Ectodermal cell (in vitro differentiated cells): ENCODE results near the gene GBX1.

Source experiments
- H3K27ac ChIP-seq: 2 replicates; pipeline ENCODE4 v1.7.0; 2013; ENCODE audit warnings: mild to moderate bottlenecking, low read depth, low read length; ENCODE audit not compliant: insufficient read depth, poor library complexity, severe bottlenecking
- H3K27me3 ChIP-seq: 2 replicates; pipeline ENCODE4 v1.7.0; 2013; ENCODE audit warnings: mild to moderate bottlenecking, low read length; ENCODE audit not compliant: insufficient read depth, control insufficient read depth, poor library complexity, severe bottlenecking
- H3K36me3 ChIP-seq: one replicate; pipeline ENCODE4 v1.7.0; 2013; ENCODE audit warnings: low read length; ENCODE audit not compliant: control insufficient read depth, insufficient read depth
- H3K4me1 ChIP-seq: one replicate; pipeline ENCODE4 v1.7.0; 2013; ENCODE audit warnings: low read length; ENCODE audit not compliant: control insufficient read depth, insufficient read depth
- H3K4me3 ChIP-seq: 2 replicates; pipeline ENCODE4 v1.7.0; 2013; ENCODE audit warnings: low read depth, low read length, control low read depth; ENCODE audit not compliant: insufficient read depth
- H3K9me3 ChIP-seq: 2 replicates; pipeline ENCODE4 v1.7.0; 2013; ENCODE audit warnings: mild to moderate bottlenecking, low read length, moderate library complexity; ENCODE audit not compliant: control insufficient read depth
- WGBS, 2 experiments: methylation state at CpG; one replicate each; pipeline ENCODE4 v1.1.7; 2013; ENCODE audit warnings: missing lambda C conversion rate in 2 of 2; 5-methylcytosine and 5-hydroxymethylcytosine counted together

The GBX1 gene

DNA sequence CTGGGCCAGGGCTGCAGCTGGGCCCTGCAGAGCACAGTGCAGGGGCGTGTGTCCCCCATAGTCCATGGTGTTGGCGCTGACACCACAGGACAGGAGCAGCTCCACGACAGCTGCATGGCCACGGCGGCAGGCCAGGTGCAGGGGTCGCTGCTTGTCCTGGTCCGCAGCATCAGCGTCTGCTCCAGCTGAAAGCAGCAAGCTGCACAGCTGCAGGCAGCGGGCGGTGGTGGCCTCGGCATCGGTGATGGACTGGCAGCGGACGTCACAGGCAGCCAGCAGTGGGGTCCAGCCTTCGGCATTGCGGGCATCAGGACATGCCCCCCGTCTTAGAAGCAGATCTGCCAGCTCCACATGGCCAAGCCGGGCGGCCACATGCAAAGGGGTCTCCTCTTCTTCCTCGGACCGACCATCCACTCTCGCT is 13.5 kb upstream of the GBX1 start:
- 91 to 93% methylated on average over 22 of the region's 22 CpGs for WGBS, 2 experiments
- Histone ChIP-seq H3K36me3 (no peaks in the 10 kb centered on the region), H3K9me3 (no peaks in the 10 kb centered on the region), H3K4me1 (no peaks in the 10 kb centered on the region), H3K27ac (no peak overlapping the region), H3K4me3 (no peak overlapping the region), H3K27me3 (peaks cover 2% of the 10 kb centered on the region)

DNA sequence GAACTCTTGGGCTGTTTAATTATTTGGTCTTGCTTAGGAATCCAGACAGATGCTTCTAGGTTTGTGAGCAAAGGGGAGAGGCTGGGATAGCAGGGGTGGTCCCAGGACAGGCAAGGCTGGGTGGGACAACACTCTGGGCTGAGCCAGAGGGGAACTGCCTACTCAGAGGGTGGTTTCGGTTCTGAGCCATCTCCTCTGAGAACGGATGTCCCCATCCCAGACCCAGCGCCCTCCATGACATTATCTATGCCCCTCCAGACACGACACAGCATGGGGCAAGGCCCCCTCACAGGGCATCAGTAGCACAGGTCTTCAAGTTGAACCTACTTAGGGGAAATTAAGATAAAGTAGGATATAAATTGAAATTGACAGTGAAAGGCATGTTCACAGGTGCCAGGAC is 12.5 kb upstream of the GBX1 start:
- Histone ChIP-seq H3K4me3 (no peak overlapping the region), H3K27ac (no peak overlapping the region), H3K36me3 (no peaks in the 10 kb centered on the region), H3K9me3 (no peaks in the 10 kb centered on the region), H3K27me3 (peaks cover 6% of the 10 kb centered on the region), H3K4me1 (no peaks in the 10 kb centered on the region)
- 86 to 87% methylated on average over 4 of the region's 4 CpGs for WGBS, 2 experiments

DNA sequence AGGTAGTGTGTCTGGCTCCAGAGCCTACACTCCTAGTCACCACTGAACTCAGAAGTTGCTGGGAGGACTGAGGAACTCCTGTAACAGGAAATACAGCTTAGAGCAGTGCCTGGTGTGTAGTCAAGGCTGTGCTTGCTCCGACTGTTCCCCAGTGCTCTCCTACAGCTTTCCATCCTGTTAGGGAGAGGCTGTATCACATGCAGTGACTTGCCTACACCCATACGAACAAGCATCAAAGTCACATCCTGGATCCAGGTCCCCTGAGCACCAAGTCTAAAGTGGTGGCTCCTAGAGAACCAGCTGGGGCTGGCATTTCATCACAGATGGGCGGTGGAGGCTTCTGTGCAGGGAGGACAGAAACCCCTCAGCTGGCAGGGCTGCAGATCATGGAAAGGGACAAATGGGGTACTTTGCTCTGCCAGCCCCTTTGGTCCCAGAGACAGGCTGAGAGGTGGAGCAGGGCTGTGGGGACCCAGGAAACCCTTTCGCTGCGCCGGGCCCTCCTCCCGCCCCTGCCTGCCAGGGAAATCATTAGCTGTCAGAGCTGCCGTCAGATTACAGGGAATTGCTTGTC is 11.9 kb upstream of the GBX1 start:
- 91% methylated on average over 8 of the region's 8 CpGs for WGBS, 2 experiments
- H3K27ac ChIP-seq: no peak overlapping the region
- H3K4me1 ChIP-seq: no peaks in the 10 kb centered on the region
- H3K27me3 ChIP-seq: peaks cover 6% of the 10 kb centered on the region
- no peaks in the 10 kb centered on the region for H3K9me3 ChIP-seq
- H3K36me3 ChIP-seq: no peaks in the 10 kb centered on the region
- no peak overlapping the region for H3K4me3 ChIP-seq

DNA sequence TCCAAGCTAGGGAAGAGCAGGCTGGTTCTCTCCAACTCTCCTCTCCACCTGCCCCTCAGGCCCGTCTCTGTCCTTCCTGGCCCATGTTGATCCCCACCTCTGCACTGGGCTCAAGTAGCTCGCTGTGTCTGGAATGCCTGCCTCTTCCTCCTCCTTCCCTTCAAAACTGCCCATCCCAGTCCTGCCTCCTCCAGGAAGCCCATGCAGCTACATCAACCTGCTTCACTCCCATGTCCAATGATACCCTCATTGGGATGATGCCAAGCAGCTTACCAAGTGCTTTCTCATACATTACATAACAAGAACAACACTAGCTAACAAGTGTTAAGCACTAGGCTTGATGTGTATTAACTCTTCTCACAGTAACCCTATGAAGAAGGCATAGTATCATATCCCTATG is 11.3 kb upstream of the GBX1 start:
- Histone ChIP-seq H3K36me3 (no peaks in the 10 kb centered on the region), H3K27ac (no peak overlapping the region), H3K9me3 (no peaks in the 10 kb centered on the region), H3K4me3 (no peak overlapping the region), H3K27me3 (peaks cover 6% of the 10 kb centered on the region), H3K4me1 (no peaks in the 10 kb centered on the region)
- WGBS, 2 experiments: 71% methylated on average over 2 of the region's 2 CpGs

DNA sequence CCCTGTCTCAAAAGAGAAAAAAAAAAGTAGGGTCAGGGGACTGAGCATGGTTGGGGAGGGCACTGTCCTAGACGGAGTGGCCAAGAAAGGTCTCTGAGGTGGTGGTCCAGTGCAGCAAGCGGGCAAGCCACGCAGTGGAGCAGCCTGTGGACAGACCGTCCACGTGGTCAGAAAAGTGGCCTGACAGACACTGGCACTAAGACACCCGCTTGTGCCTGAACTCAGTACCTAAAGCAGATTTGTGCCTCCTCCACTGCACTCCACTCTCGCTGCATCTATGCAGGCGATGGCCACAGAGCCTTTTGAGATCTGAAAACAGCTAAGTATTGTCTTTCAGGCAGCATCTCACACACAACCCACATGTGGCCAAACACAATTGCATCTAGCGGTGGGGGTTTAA is 10.7 kb upstream of the GBX1 start:
- Histone ChIP-seq H3K27ac (no peak overlapping the region), H3K4me3 (no peak overlapping the region), H3K36me3 (no peaks in the 10 kb centered on the region), H3K9me3 (peaks cover 2% of the 10 kb centered on the region), H3K27me3 (peaks cover 9% of the 10 kb centered on the region), H3K4me1 (no peaks in the 10 kb centered on the region)
- WGBS, 2 experiments: 89 to 92% methylated on average over 9 of the region's 9 CpGs

DNA sequence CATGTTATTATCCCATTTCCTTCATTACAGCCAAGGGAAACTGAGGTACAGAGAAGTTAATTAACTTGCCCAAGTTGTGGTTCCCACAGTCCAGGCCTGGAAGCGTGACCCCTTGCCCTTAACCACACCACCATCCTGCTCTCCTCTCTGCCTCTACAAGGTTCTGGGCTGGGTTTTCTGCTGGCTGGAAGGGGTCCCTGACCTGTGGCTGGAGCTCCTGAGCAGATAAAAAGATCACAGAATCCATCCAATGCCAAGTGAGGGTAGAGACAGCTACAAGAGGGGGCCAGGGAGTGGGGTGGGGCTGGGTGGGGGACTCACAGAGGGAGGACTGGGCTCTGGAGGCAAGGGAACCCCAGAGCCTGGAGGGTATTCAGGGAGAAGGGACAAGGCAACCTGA is 9.8 kb upstream of the GBX1 start:
- peaks cover 2% of the 10 kb centered on the region for H3K9me3 ChIP-seq
- 88 to 91% methylated on average over 1 of the region's 1 CpG for WGBS, 2 experiments

DNA sequence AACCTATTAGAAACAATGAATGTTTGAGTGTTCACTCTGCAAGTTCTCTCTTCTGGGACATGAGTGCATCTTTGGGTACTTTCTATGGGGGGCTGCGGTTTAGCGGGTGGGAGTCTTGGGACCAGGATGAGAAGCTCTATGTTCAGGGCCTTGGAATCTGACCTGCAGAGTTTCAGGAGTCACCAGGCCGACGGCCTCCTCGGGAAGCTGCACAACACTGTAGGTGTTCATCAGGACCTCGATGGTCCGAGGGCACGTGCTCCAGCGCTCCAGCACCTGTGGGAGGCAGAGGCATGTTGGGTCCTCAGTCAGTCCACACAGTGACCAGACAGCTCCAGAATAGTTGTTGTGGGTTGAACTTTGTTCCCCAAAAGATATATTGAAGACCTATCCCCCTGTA is 8.9 kb upstream of the GBX1 start:
- Histone ChIP-seq H3K9me3 (peaks cover 2% of the 10 kb centered on the region), H3K36me3 (no peaks in the 10 kb centered on the region), H3K27me3 (peaks cover 24% of the 10 kb centered on the region), H3K27ac (no peak overlapping the region), H3K4me1 (no peaks in the 10 kb centered on the region), H3K4me3 (no peak overlapping the region)
- 91 to 93% methylated on average over 9 of the region's 9 CpGs for WGBS, 2 experiments

More for the DNA sequence above, 9.8 kb upstream of the GBX1 start:
- H3K4me3 ChIP-seq: no peak overlapping the region
- H3K27ac ChIP-seq: no peak overlapping the region
- H3K36me3 ChIP-seq: no peaks in the 10 kb centered on the region
- H3K27me3 ChIP-seq: peaks cover 15% of the 10 kb centered on the region
- no peaks in the 10 kb centered on the region for H3K4me1 ChIP-seq

DNA sequence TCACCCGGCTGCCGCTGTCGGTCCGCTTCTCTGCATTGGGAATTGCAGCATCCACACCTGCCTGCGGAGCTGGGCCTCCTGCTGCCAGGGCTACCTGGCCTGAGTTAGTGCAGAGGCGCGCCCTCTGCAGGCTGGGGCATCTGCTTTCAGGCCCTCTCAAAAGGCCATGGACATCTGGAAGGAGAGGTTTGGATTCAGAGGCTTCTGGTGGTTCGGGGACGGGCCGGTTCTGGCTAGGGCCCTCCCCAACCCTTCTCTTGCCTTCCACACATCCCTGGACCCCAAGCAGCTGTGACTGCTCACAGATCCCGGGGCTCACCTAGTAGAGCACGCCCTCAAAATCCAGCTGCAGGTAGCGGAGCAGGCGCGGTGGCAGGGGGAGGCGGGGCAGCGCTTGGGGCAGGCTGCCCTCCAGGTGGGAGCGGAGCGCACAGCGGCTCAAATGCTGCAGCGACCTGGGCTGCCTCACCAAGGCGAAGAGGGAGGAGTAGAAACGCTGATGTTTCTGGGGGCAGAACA is 8.4 kb upstream of the GBX1 start:
- Histone ChIP-seq H3K36me3 (no peaks in the 10 kb centered on the region), H3K27ac (no peak overlapping the region), H3K9me3 (peaks cover 2% of the 10 kb centered on the region), H3K27me3 (peaks cover 30% of the 10 kb centered on the region), H3K4me1 (no peaks in the 10 kb centered on the region), H3K4me3 (no peak overlapping the region)
- WGBS, 2 experiments: 83 to 91% methylated on average over 23 of the region's 23 CpGs

DNA sequence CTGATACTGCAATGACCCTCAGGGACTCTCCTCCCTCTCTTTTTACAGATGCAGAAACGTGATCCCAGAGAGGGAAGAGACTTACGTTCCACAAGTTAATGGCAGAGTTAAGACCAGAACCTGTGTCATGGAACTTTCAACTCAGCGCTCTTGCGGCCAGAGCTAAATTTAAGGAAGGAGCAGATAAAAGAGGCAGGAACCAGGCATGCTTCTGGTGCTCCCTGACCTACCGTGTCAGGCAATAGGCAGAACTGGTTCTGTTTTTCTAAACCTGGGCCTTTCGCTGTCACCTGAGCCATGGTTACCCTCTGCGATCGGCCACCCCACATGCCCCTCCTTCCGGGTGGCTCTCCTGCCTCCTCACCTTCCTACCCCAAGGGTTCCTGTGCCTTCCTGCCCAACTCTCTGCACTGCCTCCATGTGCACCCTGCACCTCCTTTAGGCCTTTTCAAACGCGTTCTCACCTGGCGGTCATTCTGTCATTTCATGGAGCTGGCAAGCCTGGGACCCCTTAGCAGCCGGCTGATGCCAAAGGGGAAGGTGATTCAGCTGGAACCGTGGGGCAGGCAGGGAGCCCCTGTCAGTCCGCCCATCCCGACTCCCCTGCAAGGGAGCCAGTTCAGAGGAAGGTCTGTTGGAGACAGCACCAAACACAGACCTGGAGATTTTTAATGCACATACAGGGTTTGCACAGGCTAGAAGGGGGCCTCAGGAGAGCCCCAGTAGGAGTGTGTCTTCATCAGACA is 7.7 kb upstream of the GBX1 start:
- Histone ChIP-seq H3K4me3 (no peak overlapping the region), H3K4me1 (no peaks in the 10 kb centered on the region), H3K27me3 (peaks cover 36% of the 10 kb centered on the region), H3K9me3 (peaks cover 2% of the 10 kb centered on the region), H3K36me3 (no peaks in the 10 kb centered on the region), H3K27ac (no peak overlapping the region)
- WGBS, 2 experiments: 91 to 92% methylated on average over 16 of the region's 16 CpGs

- peaks cover 44% of the 10 kb centered on the region for H3K27me3 ChIP-seq
- peaks cover 2% of the 10 kb centered on the region for H3K9me3 ChIP-seq
- WGBS, 2 experiments: 92 to 93% methylated on average over 77 of the region's 77 CpGs
- H3K27ac ChIP-seq: no peak overlapping the region
- no peaks in the 10 kb centered on the region for H3K4me1 ChIP-seq
- H3K4me3 ChIP-seq: no peak overlapping the region
- H3K36me3 ChIP-seq: no peaks in the 10 kb centered on the region
These were observed 7.0 kb upstream of the GBX1 start for GRCh38 chr7:151174246-151175046.
